Fibroblast of mammary gland (primary cell): ENCODE results near the gene KCNK2.

ENCODE experiments used
- DNase-seq: peaks from one replicate; pipeline ENCODE4 v3.0.0-alpha.2; 2010; ENCODE audit warnings: low read depth
- H3K4me3 ChIP-seq: 2 replicates; pipeline ENCODE4 v1.5.1; 2011; ENCODE audit warnings: low read depth, mild to moderate bottlenecking, low read length, moderate library complexity; ENCODE audit not compliant: control insufficient read depth
- TF ChIP-seq, protein P1 (sequence below): conservative IDR thresholded peaks from 2 replicates; pipeline ENCODE4 v1.5.1; 2011; ENCODE audit warnings: low read depth, low read length, inconsistent platforms; ENCODE audit not compliant: control insufficient read depth, insufficient read depth

KCNK2 gene

DNA sequence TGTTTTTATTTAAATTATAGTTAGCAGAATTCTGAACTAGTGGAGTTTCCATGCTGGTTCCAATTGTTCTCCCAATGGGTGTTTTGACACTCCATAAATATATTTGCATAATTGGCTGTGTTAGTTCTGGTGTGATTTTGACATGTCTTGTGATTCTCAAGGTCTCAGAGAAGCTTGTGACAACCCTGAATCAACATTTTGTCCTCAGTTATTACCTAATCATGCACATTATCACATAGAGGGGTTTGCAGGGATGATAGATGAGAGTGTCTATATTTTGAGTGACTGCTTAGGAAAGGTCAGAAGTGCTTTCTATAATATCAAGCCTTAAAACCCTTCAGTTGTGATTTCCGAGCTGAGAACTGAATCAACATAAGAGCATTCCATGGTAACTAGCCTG lies 11.5 kb upstream of the KCNK2 start:
- TF ChIP-seq, protein P1, sequence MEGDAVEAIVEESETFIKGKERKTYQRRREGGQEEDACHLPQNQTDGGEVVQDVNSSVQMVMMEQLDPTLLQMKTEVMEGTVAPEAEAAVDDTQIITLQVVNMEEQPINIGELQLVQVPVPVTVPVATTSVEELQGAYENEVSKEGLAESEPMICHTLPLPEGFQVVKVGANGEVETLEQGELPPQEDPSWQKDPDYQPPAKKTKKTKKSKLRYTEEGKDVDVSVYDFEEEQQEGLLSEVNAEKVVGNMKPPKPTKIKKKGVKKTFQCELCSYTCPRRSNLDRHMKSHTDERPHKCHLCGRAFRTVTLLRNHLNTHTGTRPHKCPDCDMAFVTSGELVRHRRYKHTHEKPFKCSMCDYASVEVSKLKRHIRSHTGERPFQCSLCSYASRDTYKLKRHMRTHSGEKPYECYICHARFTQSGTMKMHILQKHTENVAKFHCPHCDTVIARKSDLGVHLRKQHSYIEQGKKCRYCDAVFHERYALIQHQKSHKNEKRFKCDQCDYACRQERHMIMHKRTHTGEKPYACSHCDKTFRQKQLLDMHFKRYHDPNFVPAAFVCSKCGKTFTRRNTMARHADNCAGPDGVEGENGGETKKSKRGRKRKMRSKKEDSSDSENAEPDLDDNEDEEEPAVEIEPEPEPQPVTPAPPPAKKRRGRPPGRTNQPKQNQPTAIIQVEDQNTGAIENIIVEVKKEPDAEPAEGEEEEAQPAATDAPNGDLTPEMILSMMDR: no peak
- no peak for DNase-seq
- no peak overlapping the region for H3K4me3 ChIP-seq

DNA sequence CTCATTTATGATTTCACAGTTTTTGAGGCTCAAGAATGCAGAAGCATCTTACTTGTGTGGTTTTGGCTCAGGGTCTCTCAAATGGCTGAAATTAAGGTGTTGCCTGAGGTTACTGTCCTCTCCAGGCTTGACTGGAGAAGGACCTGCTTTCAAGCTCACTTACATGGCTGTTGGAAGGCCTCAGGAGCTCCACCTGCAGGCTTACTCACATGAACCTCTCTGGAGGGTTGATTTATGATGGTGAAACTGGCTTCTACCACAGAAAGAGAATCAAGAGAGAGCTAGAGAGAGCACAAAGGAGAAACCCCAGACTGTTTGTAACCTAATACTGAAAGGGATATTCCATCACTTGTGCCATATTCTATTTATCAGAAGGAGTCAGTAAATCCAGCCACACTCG lies 6.2 kb upstream of the KCNK2 start:
- H3K4me3 ChIP-seq: no peak overlapping the region
- peak; percentile 69 for DNase-seq
- TF ChIP-seq, protein P1: peak; percentile 48

GRCh38 chr1:215079456-215079855 lies 3.1 kb upstream of the KCNK2 start:
- peak; percentile 39 for DNase-seq
- H3K4me3 ChIP-seq: no peak overlapping the region
- TF ChIP-seq, protein P1: no peak

GRCh38 chr1:215081661-215082531 lies 641 bp upstream of the KCNK2 start:
- TF ChIP-seq, protein P1: no peak
- peak; percentile 48 for DNase-seq
- H3K4me3 ChIP-seq: peak overlapping the region; percentile 72

DNA sequence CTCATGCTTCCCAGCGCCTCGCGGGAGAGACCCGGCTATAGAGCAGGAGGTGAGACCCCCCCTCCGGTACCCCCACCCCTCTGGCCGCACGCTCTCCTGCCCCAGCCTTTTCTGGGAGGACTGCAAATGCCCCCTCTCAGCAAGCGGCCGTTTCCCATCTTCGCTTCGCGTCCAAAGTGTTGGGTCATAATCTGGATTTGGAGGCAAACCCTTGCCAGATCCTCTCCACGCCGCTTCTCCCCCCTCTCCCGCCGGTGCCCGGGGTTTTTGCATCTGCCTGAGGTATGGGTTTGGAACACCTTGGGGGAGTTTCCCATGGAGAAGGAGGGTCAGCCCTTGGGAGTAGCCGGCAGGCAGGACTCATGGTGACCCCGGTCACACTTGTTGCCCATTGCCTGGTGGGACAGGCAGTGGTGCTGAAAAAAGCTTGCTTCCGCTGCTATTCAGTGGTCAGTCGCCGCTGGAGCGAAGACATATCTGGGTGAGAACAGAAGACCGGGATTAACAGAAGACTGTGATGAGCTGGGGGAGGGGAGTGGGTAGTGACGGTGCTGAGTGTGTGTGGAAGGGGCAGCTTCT lies 935 bp downstream of the KCNK2 start:
- H3K4me3 ChIP-seq: peak overlapping the region; percentile 84
- DNase-seq: peak; percentile 64
- TF ChIP-seq, protein P1: no peak

- DNase-seq: peak; percentile 17
- H3K4me3 ChIP-seq: peak overlapping the region; percentile 84
- TF ChIP-seq, protein P1: no peak
Observed at GRCh38 chr1:215084621-215085020, 2.1 kb downstream of the KCNK2 start.

- TF ChIP-seq, protein P1: no peak
- H3K4me3 ChIP-seq: no peak overlapping the region
Observed at GRCh38 chr1:215087603-215088002, 5.1 kb downstream of the KCNK2 start.

More at GRCh38 chr1:215087603-215088002, 5.1 kb downstream of the KCNK2 start:
- no peak for DNase-seq
